Measurements from ENCODE around the gene RAB39B.
A peak's percentile ranks its signal among the peaks of the same experiment; 100 is the strongest.

DNA sequence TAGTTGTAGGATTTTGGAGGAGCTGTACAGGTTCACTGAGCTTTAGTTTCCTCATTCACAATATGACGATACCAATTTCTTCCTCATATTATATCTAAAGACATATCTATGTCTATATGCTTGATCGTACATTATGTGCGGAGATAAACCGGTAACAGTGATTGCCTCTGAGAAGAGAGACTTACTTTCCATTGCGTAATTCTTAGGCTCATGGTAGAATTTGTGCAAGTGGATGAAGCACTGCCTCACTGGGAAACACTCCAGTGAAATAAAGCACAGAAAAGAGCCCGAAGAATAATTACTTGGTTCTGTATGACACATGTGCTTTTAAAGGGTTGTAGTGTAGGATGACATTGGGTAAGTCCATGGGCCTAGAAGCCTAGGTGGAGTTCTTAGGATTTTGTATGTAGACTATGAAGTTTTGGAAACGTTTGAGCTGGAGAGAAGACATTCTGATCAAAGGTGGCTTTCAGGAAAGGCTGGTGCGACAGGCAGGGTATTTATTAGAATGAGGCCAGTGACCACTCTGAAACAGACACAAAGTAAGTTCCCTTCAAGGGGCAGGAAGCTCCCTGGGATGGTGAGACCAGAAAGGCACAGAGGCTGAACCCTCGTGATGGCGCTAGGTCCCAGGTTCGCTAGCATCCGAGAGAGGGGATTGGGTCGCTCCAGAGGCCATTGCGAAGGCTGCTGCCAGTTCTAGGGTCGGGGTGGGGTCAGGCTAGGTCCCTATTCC, 48.7 kb downstream of the RAB39B start:
- TF ChIP-seq POLR2AphosphoS5 (IDR thresholded peaks at IDR 0.05; ENCODE audit: low read depth, low read length) (no peak), TAF1 (IDR thresholded peaks at IDR 0.05; ENCODE audit: borderline replicate concordance, insufficient read depth, low read length) (no peak)
- TF ChIP-seq, protein P1, sequence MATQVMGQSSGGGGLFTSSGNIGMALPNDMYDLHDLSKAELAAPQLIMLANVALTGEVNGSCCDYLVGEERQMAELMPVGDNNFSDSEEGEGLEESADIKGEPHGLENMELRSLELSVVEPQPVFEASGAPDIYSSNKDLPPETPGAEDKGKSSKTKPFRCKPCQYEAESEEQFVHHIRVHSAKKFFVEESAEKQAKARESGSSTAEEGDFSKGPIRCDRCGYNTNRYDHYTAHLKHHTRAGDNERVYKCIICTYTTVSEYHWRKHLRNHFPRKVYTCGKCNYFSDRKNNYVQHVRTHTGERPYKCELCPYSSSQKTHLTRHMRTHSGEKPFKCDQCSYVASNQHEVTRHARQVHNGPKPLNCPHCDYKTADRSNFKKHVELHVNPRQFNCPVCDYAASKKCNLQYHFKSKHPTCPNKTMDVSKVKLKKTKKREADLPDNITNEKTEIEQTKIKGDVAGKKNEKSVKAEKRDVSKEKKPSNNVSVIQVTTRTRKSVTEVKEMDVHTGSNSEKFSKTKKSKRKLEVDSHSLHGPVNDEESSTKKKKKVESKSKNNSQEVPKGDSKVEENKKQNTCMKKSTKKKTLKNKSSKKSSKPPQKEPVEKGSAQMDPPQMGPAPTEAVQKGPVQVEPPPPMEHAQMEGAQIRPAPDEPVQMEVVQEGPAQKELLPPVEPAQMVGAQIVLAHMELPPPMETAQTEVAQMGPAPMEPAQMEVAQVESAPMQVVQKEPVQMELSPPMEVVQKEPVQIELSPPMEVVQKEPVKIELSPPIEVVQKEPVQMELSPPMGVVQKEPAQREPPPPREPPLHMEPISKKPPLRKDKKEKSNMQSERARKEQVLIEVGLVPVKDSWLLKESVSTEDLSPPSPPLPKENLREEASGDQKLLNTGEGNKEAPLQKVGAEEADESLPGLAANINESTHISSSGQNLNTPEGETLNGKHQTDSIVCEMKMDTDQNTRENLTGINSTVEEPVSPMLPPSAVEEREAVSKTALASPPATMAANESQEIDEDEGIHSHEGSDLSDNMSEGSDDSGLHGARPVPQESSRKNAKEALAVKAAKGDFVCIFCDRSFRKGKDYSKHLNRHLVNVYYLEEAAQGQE (IDR thresholded peaks at IDR 0.05; ENCODE audit: insufficient read depth in 1 of 2, low read depth in 2 of 2, low read length in 2 of 2): 0 out of 4 replicates have a peak, but pooled peaks of 1 of the 2 experiments have one; percentile 20

All from PFSK-1 (cell line).